ENCODE results near the gene ZNF317.

DNA sequence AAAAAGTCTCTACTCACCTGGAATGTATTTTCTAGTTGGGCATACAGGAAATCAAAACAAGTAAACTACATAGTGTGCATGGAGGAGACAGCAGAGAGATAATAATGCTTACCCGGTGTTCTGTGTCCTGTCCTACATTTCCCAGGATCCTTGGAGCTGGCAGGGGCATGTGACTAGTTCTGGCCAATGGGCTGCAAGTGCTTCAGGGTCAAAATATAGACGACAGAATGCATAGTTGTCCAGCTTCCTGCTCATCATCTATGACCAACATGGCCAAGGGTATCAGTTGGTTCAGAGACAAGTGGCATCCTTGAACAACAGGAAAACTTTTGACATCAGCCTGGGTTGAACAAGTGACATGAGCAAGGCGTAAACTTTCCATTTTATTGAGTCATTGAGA is 8.5 kb downstream of the ZNF317 start:
- TF ChIP-seq CTCF (CRISPR knock-in tag; IDR thresholded peaks at IDR 0.05) (no peak), BRD4 (CRISPR knock-in tag; IDR thresholded peaks at IDR 0.05) (no peak), HNRNPK (IDR thresholded peaks at IDR 0.05; ENCODE audit: low read depth, low read length, poor library complexity, severe bottlenecking) (no peak), HOXA9 (CRISPR knock-in tag; IDR thresholded peaks at IDR 0.05; ENCODE audit: borderline replicate concordance) (no peak), HNF4G (IDR thresholded peaks at IDR 0.05; ENCODE audit: borderline replicate concordance, low read depth, low read length) (no peak), HNF4G (CRISPR knock-in tag; IDR thresholded peaks at IDR 0.05; ENCODE audit: borderline replicate concordance, low read depth) (no peak), ZBTB1 (CRISPR knock-in tag; IDR thresholded peaks at IDR 0.05; ENCODE audit: borderline replicate concordance) (no peak), EZH2 (conservative IDR thresholded peaks at IDR 0.05; ENCODE audit: low read depth, low read length) (no peak), SRSF1 (optimal IDR thresholded peaks at IDR 0.05; ENCODE audit: low read depth, low read length) (no peak), ZNF335 (CRISPR knock-in tag; IDR thresholded peaks at IDR 0.05) (no peak), ZBTB7B (CRISPR knock-in tag; IDR thresholded peaks at IDR 0.05) (no peak), NR2F2 (IDR thresholded peaks at IDR 0.05; ENCODE audit: borderline replicate concordance, low read depth) (no peak), POLR2A (IDR thresholded peaks at IDR 0.05; ENCODE audit: insufficient read depth in 1 of 2, low read depth in 2 of 2, low read length in 2 of 2) (no peak)

Measured in HepG2 (cell line).